ENCODE measurements around the gene SRPK2. TPM values are rescaled to one million over a fixed set of nuclear protein-coding genes. Genes with fewer than 3 reads are reported as not detected.
"Not testable (repeated sequence)": the region's sequence is repeated elsewhere in the genome, so short reads cannot be mapped to it uniquely, and the experiment has no call there.

The SRPK2 gene
- polyA plus RNA-seq, 12 donors = 33.6 to 52.9 (median 43.1) TPM; not detected in 1

DNA sequence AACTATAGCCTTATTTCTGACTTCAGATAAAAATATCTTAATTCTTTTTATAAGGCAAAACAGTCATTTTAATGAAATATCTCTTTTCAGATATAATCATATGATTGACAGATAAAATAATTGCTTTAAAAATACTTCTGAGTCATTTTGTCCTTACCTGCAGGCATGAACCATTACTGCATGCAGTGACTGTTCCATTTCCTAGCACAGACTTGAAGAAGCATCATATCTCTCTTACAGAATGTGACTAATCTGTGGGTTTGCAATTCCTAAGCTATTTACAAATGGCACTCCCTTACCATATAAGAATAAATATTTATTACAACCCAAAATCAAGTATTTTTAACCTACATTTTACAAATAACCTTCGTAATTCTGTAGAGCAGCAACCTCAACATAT, 120.7 kb downstream of the SRPK2 start:
- DNase-seq = no peak

DNA sequence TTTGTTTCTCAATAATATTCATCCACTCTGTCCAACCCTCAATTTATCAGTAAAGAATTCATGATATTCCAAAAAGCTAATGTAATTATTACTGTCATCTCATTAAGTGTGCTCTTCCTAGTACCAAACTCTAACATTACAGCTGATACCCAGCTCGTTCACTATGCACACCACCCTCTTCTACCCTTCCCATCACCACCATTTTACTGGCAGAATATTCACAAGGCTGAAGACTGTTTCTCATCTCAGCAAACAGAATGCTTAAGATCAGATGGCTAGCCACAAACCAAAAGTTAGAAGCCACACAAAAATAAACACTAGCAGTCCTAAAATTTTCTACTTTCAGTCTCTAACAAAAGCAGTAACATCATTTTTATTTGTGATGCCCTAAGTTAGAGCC, 121.5 kb downstream of the SRPK2 start:
- no peak for DNase-seq

DNA sequence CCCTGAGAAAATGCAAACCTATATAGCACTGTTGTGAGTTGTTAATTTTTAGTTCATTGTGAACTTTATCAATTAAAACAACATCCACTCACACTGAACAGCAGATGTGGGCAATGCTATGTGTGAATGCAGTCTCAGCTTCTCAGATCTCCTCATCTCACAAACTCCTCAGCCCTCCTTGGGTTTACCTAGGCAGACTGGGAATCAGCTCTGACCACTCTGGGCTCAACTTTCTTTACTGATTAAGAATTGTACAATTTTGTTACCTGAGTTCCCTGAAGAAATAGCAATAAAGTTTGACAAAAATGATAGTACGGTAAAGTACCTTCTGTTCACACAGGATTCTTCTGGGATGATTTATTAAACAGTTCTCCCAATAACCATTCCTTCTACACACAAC, 124.0 kb downstream of the SRPK2 start:
- no peak for DNase-seq

DNA sequence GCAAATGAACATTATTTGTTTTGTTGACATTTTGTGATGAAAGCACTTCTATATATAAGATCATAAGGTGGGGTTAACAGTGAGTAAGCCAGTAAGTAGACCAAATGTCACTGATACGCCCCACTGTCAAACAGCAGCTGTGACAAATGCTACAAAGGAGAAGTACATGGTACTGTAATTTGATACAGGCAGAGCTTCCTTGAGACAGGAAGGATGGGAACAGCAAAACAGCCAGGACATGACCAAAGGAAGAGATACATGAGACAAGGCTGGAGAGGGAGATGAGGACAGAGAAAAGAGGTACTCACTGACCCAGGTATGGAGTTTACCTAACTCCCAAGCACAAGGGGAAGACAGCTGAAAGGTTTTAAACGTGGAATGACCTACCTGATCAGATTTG, 127.0 kb downstream of the SRPK2 start:
- no peak for DNase-seq

DNA sequence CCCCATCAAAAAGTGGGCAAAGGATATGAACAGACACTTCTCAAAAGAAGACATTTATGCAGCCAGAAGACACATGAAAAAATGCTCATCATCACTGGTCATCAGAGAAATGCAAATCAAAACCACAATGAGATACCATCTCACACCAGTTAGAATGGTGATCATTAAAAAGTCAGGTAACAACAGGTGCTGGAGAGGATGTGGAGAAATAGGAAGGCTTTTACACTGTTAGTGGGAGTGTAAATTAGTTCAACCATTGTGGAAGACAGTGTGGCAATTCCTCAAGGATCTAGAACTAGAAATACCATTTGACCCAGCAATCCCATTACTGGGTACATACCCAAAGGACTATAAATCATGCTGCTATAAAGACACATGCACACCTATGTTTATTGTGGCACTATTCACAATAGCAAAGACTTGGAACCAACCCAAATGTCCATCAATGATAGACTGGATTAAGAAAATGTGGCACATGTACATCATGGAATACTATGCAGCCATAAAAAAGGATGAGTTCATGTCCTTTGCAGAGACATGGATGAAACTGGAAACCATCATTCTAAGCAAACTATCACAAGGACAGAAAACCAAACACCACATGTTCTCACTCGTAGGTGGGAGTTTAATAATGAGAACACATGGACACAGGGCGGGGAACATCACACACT, 128.4 kb downstream of the SRPK2 start:
- DNase-seq = not testable (repeated sequence)

DNA sequence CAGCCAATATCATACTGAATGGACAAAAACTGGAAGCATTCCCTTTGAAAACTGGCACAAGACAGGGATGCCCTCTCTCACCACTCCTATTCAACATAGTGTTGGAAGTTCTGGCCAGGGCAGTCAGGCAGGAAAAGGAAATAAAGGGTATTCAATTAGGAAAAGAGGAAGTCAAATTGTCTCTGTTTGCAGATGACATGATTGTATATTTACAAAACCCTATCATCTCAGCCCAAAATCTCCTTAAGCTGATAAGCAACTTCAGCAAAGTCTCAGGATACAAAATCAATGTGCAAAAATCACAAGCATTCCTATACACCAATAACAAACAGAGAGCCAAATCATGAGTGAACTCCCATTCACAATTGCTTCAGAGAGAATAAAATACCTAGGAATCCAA, 129.8 kb downstream of the SRPK2 start:
- DNase-seq = not testable (repeated sequence)

DNA sequence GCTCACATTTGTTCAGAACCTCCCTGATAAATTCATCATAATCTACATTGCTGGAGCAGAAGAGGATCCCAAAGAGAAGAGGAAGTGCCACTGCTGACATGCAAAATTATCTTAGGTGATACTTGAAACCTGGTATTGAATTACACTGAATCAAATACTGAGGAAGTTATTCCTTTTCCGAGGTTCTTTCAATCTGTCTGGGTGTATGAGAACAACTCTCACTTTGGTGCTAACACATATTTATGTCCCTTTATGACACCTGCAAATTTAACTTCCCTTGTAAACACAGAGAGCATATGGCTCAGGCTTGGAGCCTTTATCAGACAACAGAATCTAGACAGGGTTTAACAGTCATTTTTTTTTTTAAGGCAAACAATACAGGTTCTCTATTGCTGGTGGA, 131.4 kb downstream of the SRPK2 start:
- DNase-seq = no peak

DNA sequence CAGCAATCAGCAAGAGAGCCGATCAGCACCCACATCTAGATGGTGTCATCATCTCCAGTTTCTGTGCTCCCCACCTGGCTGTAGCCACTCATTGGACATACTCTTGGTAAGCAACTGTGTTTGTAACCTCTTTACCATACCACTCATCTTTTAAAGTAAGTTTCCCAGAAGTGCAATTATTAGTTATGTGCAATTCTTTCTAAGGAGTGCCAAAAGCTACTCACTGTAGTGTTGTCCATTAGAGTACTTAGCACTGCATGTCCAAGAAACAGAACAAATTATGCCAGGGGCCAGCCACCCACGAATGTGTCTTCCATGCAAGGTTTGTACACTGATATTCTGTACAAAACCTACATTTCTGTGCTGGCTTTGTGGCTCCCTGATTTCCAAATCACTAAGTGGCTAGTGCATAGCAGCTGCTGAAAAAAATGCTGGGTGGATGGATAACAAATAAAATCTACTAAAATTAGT, 131.9 kb downstream of the SRPK2 start:
- no peak for DNase-seq

DNA sequence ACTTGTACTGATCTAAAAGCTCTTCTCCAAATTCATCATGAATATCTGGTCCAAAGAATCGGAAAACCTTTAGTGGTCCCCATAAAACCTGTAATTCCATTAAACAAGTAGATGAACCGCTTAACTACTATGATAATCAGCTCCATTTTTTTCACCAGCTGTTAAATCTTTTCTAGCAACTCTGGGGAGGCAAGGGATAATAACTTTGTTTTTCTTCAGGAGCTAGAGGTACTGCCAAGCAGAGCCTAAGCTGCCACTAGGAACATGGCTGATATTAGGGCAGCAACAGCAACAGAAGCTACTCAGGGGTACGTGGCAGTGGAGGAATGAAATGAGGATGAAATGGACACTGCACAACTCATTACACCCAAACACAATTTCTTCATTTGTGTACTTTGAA, 138.0 kb downstream of the SRPK2 start:
- no peak for DNase-seq

DNA sequence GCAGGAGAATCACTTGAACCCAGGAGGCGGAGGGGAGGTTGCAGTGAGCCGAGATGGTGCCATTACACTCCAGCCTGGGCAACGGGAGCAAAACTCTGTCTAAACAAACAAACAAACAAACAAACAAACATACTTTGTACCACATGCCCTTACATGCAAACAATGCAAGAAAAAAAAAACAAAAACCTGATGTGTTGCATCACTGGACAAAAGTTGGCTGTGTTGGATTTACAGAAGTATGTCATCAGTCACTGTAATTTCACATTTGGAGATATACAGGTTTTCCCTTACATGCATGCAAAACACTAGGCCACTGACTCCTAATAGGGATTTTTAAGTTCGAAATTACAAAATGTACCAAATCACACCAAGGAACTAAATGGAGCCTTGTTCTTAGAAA, 138.5 kb downstream of the SRPK2 start:
- no peak for DNase-seq

DNA sequence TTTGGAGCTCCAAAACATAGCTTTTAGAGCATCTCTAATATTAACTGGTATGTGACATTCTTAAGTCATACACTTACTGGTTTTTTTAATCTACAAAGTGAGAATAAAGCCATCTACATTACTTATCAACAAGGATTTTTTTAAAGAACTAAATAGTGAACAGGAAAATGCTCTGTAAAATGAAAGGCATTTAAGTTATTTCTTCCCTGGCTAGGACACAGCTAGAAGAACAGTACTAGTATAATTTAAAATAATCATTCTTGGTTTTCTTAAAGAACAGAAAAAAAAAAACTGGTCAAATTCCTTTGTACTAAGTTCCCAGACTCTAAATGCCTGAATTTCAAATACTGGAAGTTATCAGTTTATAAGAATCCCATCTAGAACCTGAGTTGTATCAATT, 139.5 kb downstream of the SRPK2 start:
- DNase-seq = no peak

DNA sequence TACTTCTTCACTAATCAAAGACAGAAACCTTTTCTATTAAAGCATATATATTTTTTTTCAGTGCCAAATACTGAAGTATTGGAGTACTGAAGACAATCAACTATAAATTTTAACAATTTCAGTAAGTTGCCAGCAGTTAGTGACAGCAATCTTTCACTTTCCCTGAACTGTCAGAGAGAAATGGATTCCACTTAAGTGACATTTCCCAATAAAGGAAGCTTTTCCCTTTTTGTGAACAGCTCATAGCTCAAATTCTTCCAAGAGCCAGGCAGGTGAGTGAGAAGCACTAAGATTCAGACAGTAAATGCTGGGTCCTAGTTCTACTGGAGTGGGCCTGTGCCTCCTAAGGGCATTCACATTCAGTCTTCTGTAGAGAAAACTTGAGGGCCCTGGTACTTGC, 142.0 kb downstream of the SRPK2 start:
- DNase-seq = no peak

DNA sequence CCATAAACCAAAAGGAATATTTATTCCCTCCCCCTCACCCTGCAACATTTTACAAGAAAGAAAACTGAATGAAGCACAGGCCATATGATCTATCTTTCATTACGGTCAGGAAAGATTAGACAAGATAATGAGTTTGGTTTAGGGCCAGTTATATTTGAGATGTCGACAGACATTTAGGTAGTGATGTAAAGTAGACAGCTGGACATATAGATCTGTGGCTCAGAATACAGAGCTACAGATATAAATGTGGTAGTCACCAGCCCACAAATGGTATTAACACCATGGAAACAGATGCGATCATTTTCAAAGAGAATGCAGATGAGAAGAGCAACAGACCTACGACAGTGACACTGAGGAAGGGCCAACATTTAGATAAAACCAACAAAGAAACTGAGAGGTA, 142.5 kb downstream of the SRPK2 start:
- no peak for DNase-seq

DNA sequence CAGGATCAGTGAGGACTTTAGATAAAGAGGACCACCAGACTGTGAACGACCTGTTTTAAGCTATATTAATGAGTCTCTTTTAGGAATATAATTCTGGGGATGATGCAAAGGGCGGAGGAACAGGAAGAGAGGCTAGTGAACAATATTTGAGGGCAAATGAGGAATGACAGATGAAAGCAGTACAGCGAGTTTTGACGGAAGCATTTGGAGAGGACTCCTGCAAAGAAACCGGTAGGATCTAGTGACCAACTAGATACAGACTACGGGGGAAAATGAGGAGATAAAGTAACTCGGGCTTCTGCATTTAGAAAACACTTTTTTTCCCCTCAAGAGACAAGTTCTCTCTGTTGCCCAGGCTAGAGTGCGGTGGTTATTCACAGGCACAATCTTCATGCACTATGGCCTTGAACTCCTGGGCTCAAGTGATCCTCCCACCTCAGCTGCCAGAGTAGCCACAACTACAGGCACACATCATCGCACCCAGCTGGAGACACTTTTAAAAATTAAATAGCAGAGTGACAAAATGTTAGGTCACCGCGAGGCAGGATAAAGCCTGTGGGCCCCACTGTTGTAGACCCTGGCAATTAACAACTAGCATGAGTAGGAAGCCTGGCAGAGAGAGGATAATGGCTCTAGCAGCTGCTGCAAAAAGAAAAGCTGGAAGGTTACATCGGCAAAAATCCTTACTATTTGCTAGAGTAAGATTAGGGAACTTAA, 143.2 kb downstream of the SRPK2 start:
- peak; percentile 69 for DNase-seq

DNA sequence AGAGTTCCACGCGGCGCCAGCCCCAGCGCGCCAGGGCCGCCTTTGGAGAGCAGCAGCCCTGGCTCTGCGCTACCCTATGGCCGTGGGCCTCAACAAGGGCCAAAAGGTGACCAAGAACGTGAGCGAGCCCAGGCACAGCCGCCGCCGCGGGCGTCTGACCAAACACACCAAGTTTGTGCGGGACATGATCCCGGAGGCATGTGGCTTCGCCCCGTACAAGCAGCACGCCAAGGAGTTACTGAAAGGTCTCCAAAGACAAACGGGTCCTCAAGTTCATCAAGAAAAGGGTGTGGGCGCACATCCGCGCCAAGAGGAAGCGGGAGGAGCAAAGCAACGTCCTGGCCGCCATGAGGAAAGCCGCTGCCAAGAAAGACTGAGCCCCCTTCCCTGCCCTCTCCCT, 144.1 kb downstream of the SRPK2 start:
- no peak for DNase-seq

DNA sequence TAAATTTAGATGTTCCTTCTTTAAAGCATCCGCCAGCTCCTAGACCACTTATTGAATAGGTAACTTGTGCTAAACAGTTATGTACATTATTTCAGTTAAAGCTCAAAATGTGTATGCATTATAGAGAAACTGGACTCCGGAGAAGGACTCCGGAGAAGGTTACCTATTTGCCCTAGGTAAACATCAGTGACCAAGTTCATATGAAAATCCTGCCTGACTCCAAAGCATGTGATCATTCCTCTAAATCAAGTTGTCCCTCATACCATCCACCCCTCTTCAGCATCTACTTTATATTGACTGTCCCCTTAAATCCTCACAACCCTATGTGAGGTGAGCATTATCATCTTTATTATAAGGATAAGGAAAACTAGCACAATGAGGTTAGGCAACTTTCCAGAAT, 147.5 kb downstream of the SRPK2 start:
- no peak for DNase-seq

DNA sequence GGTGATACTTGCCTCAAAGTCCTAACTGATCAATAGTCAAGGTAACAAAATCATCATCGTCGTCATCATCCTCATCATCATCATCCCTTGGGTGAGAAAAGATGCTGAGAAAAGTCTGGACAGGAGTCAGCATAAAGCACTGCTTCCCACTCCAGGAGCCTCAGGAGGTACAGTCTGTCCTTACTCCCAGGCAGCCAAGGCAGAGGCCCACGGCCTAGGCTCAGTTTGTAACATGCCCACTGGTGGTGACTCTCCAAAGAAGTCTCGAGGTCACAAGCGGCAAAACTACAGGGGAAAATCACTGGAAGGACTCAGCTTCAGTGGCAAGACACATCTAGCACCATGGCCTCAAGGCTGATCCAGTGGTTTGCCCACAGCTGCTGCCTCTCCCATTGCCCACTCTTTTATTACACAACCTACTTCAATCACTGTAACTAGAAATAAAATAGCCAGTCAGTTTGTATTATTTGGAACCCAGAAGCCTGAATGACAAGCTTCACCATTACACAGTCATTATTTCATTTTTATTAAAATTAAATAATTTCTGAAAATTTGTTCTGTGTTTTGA, 150.4 kb downstream of the SRPK2 start:
- no peak for DNase-seq

DNA sequence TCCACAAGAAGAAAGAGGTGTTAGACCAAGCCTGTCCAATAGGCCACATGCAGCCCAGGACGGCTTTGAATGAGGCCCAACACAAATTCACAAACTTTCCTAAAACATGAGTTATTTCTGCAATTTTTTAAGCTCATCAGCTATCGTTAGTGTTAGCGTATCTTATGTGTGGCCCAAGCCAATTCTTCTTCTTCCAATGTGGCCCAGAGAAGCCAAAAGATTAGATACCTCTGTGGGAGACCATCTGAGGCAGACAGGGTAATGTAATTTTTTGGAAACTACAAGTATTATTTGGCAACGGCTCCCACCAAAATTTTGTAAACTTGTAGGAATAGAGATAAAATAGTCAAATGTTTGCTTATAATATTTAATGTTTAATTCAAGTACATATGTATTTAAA, 153.8 kb downstream of the SRPK2 start:
- DNase-seq = no peak

DNA sequence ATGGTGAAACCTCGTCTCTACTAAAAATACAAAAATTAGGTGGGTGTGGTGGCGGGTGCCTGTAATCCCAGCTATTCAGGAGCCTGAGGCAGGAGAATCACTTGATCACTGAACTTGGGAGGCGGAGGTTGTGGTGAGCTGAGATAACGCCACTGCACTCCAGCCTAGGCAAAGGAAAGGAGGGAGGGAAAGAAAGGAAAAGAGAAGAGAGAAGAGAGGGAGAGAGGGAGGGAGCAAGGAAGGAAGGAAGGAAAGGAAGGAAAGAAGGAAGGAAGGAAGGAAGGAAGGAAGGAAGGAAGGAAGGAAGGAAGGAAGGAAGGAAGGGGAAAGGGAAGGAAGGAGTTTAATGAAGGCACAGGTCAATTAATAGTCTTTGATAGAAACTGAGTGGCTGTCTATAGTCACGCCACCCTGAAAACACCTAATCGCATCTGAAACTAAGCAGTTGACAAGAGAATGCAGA, 155.9 kb downstream of the SRPK2 start:
- not testable (repeated sequence) for DNase-seq

DNA sequence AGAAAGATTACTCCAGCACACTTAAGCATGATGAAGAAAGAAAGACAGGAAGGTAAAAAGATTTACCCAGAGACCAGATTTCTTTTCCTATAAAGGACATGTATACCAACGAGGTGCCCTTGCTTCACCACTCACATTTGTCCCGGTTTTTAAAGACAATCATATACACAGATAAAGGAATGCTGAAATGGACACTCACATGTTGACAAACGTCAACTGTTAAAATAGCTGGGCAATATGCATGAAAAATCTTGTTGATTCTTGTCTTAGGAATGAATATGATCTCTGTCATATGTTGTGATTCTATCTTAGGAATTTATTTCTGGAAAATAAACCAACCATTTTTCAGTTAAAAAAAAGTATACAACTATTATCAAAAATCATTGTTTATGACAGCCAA, 158.2 kb downstream of the SRPK2 start:
- DNase-seq = no peak

DNA sequence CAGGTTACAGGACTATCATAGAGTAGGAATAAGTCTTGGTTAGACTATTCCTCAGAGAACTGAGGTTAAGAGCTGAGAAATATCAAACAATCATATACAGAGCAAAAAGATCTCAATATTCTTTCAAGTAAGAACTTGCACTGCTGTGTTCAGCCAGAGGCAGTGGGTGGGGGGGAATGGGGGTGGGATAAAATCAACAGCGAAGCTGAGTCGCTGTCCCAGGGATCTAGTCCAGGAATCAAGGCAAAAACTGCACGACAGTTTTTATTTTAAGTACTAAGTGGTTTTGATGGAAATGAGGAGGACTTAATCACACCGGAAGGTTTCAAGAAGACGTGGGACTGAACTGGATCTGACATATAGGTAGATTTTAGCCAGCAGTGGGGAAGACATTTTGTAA, 159.1 kb downstream of the SRPK2 start:
- DNase-seq = no peak

DNA sequence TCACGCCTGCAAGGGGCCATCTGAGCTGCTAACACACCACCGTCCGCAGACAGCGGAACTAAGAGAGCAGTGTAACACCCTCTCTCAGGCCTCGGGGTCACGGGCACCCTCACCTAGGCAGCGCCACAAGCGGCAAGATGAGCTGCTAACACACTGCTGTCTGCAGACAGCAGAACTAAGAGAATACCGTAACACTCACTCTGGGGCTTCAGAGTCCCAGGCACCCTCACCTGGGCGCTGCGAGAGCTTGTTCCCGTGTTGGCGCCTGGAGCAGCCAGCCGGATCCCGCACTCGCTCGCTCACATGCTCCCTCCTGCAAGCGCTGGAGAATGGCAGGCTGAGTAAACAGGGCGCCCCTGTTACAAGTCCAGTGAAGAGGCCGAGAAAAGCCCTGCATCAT, 160.2 kb downstream of the SRPK2 start:
- DNase-seq = no peak

DNA sequence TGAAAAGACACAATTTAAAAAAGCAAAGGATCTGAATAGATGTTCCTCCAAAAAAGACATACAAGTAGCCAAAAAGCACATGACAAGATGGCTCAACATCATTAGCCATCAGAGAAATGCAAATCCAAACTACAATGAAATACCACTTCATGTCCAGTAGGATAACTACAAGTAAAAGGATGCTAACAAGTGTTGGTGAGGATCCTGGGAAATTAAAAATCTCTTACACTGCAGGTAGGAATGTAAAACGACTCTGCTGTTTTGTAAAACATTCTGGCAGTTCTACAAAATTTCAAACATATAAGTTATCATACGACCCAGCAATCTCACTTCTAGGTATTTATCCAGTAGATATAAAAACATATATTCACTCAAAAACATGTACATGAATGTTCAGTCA, 161.3 kb downstream of the SRPK2 start:
- DNase-seq = no peak

All from muscle of arm (tissue), 12 donors.